Activated CD8-positive, alpha-beta T cell treated with anti-CD3 and anti-CD28 coated beads for 36 hours (primary cell): ENCODE data around the gene SNAP91. TPM values are rescaled to one million over a fixed set of nuclear protein-coding genes. Genes with fewer than 3 reads are reported as not detected.

ENCODE experiments used
- ATAC-seq: fragments of 200-7000 bp; cut with Tn5 transposase; one replicate; pipeline ENCODE4 v1.10.0; 2021; ENCODE audit warnings: mild to moderate bottlenecking, moderate library complexity
- CTCF ChIA-PET: fragments of 350-600 bp; sonication (Branson Sonifier 250); formaldehyde crosslinking; loops from one replicate; lab custom pipeline; 2021; ENCODE audit warnings: antibody characterized with exemption; lab: Charles Lee
- POLR2A ChIA-PET: fragments of 350-600 bp; sonication (Branson Sonifier 250); formaldehyde crosslinking; loops from one replicate; lab custom pipeline; 2021; ENCODE audit warnings: antibody characterized with exemption; lab: Charles Lee
- DNase-seq: peaks from one replicate; pipeline ENCODE4 v3.0.0-alpha.2; 2020
- H3K27ac Mint-ChIP-seq: one replicate; pipeline ENCODE4 v1.8.0; 2021; ENCODE audit warnings: mild to moderate bottlenecking, mixed read lengths
- H3K27me3 Mint-ChIP-seq: one replicate; pipeline ENCODE4 v1.8.0; 2021; ENCODE audit warnings: mixed read lengths
- H3K36me3 Mint-ChIP-seq: one replicate; pipeline ENCODE4 v1.8.0; 2021; ENCODE audit warnings: low read depth, mixed read lengths
- H3K4me1 Mint-ChIP-seq: one replicate; pipeline ENCODE4 v1.8.0; 2021; ENCODE audit warnings: low read depth, mixed read lengths
- H3K4me3 Mint-ChIP-seq: one replicate; pipeline ENCODE4 v1.8.0; 2021; ENCODE audit warnings: mild to moderate bottlenecking, moderate library complexity, mixed read lengths
- H3K9me3 Mint-ChIP-seq: one replicate; pipeline ENCODE4 v1.8.0; 2021; ENCODE audit warnings: mixed read lengths
- CTCF ChIP-seq: fragments of 200-600 bp; IDR thresholded peaks from one replicate; pipeline ENCODE4 v1.8.0; 2022; ENCODE audit warnings: antibody characterized with exemption, mild to moderate bottlenecking
- intact Hi-C: fragments of 100-400 bp; cut with micrococcal nuclease; formaldehyde crosslinking; loops from one replicate; pipeline ENCODE4 v1.10.0; 2022
- total RNA-seq, 2 experiments: library from RNA; stranded (reverse); gene quantifications; one replicate each; pipeline ENCODE4 v1.2.3, GENCODE V29; 2021

The SNAP91 gene
- total RNA-seq, 2 experiments from 2014 or later, result not detected

DNA sequence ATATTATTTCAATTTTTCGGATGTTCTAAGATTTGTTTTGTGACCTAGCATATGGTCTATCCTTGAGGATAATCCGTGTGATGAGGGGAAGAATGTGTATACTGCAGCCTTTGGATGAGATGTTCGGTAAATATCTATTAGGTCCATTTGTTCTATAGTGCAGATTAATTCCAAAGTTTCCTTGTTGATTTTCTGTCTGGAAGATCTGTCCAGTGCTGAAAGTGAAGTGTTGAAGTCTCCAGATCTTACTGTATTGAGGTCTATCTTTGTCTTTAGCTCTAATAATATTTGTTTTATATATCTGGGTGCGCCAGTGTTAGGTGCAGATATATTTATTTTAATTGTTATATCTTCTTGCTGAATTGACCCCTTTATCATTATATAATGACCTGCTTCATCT is 32.2 kb upstream of the SNAP91 start:
- H3K27ac Mint-ChIP-seq, result no peak overlapping the region
- ChIA-PET CTCF (no interaction called here), POLR2A (no interaction called here)
- TF ChIP-seq CTCF, result no peak
- intact Hi-C loops, result no loop called here
- no peak overlapping the region for H3K4me3 Mint-ChIP-seq
- H3K9me3 Mint-ChIP-seq, result peaks cover 5% of the 10 kb centered on the region
- DNase-seq (no peak), ATAC-seq (no peak)
- H3K4me1 Mint-ChIP-seq, result no peaks in the 10 kb centered on the region
- H3K36me3 Mint-ChIP-seq, result no peaks in the 10 kb centered on the region
- no peaks in the 10 kb centered on the region for H3K27me3 Mint-ChIP-seq

GRCh38 chr6:83735461-83735860 is 26.6 kb upstream of the SNAP91 start:
- ChIA-PET CTCF (no interaction called here), POLR2A (no interaction called here)
- H3K4me3 Mint-ChIP-seq, result no peak overlapping the region
- H3K36me3 Mint-ChIP-seq, result no peaks in the 10 kb centered on the region
- ATAC-seq, result no peak
- no peak for DNase-seq
- no peak overlapping the region for H3K27ac Mint-ChIP-seq
- intact Hi-C loops, result no loop called here
- no peaks in the 10 kb centered on the region for H3K27me3 Mint-ChIP-seq
- no peak for TF ChIP-seq CTCF
- no peaks in the 10 kb centered on the region for H3K4me1 Mint-ChIP-seq
- peaks cover 5% of the 10 kb centered on the region for H3K9me3 Mint-ChIP-seq

DNA sequence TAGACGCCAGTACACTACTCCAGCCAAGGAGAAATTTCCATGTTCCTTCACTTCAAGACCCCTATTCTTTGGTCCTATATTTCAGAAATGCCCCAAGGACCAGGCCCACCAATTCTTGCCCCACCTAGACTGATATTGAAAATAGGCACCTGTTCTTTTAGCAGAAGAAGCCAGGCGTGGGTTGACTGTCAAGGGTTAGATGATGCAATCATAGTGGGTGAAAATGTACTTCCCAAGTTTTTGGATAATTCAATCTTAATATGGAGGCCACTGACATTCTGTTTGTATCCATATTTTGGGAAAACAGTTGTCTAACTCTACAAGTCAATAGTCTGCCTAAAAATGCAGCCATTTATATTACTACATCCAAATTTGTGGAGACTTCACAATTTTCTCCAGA is 21.0 kb upstream of the SNAP91 start:
- intact Hi-C loops, result no loop called here
- H3K27ac Mint-ChIP-seq, result no peak overlapping the region
- no peak for DNase-seq
- TF ChIP-seq CTCF, result no peak
- no peaks in the 10 kb centered on the region for H3K9me3 Mint-ChIP-seq
- ChIA-PET POLR2A (no interaction called here), CTCF (no interaction called here)
- ATAC-seq, result no peak
- H3K27me3 Mint-ChIP-seq, result no peaks in the 10 kb centered on the region
- no peaks in the 10 kb centered on the region for H3K36me3 Mint-ChIP-seq
- no peaks in the 10 kb centered on the region for H3K4me1 Mint-ChIP-seq
- no peak overlapping the region for H3K4me3 Mint-ChIP-seq

- Mint-ChIP-seq H3K4me1 (no peaks in the 10 kb centered on the region), H3K36me3 (no peaks in the 10 kb centered on the region), H3K27ac (no peak overlapping the region), H3K4me3 (no peak overlapping the region), H3K27me3 (no peaks in the 10 kb centered on the region), H3K9me3 (no peaks in the 10 kb centered on the region)
- no peak for DNase-seq
- TF ChIP-seq CTCF, result no peak
- ChIA-PET CTCF (no interaction called here), POLR2A (no interaction called here)
- ATAC-seq, result no peak
- intact Hi-C loops, result no loop called here
These were observed 14.0 kb upstream of the SNAP91 start for GRCh38 chr6:83722876-83723275.

- ATAC-seq (no peak), DNase-seq (no peak)
- Mint-ChIP-seq H3K4me1 (no peaks in the 10 kb centered on the region), H3K27ac (no peak overlapping the region), H3K4me3 (no peak overlapping the region), H3K9me3 (peaks cover 2% of the 10 kb centered on the region), H3K36me3 (no peaks in the 10 kb centered on the region), H3K27me3 (no peaks in the 10 kb centered on the region)
- POLR2A ChIA-PET, result no interaction called here
- no peak for TF ChIP-seq CTCF
- CTCF ChIA-PET, result no interaction called here
- intact Hi-C loops, result no loop called here
These were observed 8.9 kb upstream of the SNAP91 start for GRCh38 chr6:83717809-83718208.
